T47D (cell line): ENCODE results near the gene SCRT2.
"Not testable (repeated sequence)": the region's sequence is repeated elsewhere in the genome, so short reads cannot be mapped to it uniquely, and the experiment has no call there.

ENCODE experiments used
- DNase-seq, 2 experiments: peaks; one replicate each; pipeline versions ENCODE4 v3.0.0 to v3.0.0-alpha.2; 2011 to 2012; ENCODE audit warnings: low read depth in 1 of 2, low spot score in 1 of 2
- JUND ChIP-seq: IDR thresholded peaks from 2 replicates; pipeline ENCODE4 v1.6.1; 2012; ENCODE audit warnings: low read depth
- in situ Hi-C: cut with HindIII; loops from 2 replicates; pipeline ENCODE4 v1.10.0; 2016; ENCODE audit warnings: low sequenced_read_pairs, low pct_unique_long_range_greater_than_20kb

SCRT2 gene

GRCh38 chr20:697826-698225 is 22.2 kb upstream of the SCRT2 start:
- no peak for TF ChIP-seq JUND
- in situ Hi-C loops, result no loop called here
- no peak for DNase-seq

- DNase-seq, result no peak
- TF ChIP-seq JUND, result no peak
- in situ Hi-C loops, result no loop called here
These were observed 19.7 kb upstream of the SCRT2 start for GRCh38 chr20:695165-695866.

GRCh38 chr20:694496-694895 is 18.9 kb upstream of the SCRT2 start:
- no peak for DNase-seq
- no peak for TF ChIP-seq JUND
- in situ Hi-C loops, result no loop called here

GRCh38 chr20:693786-694185 is 18.2 kb upstream of the SCRT2 start:
- in situ Hi-C loops, DNase-seq: not testable (repeated sequence)

GRCh38 chr20:692044-692443 is 16.4 kb upstream of the SCRT2 start:
- TF ChIP-seq JUND, result no peak
- in situ Hi-C loops, result no loop called here
- no peak for DNase-seq

GRCh38 chr20:689947-690346 is 14.3 kb upstream of the SCRT2 start:
- DNase-seq, result no peak
- in situ Hi-C loops, result no loop called here
- no peak for TF ChIP-seq JUND

GRCh38 chr20:689348-689747 is 13.7 kb upstream of the SCRT2 start:
- no peak for TF ChIP-seq JUND
- in situ Hi-C loops, result no loop called here

GRCh38 chr20:688809-689212 is 13.2 kb upstream of the SCRT2 start:
- in situ Hi-C loops, result no loop called here
- no peak for TF ChIP-seq JUND
- no peak for DNase-seq

More at GRCh38 chr20:689348-689747, 13.7 kb upstream of the SCRT2 start:
- DNase-seq, result no peak

GRCh38 chr20:687468-688203 is 12.0 kb upstream of the SCRT2 start:
- no peak for DNase-seq
- in situ Hi-C loops, result no loop called here
- no peak for TF ChIP-seq JUND

- TF ChIP-seq JUND, result no peak
- no peak for DNase-seq
- in situ Hi-C loops, result no loop called here
These were observed 9.2 kb upstream of the SCRT2 start for GRCh38 chr20:684676-685319.

- in situ Hi-C loops, result no loop called here
- no peak for TF ChIP-seq JUND
- DNase-seq, result no peak
These were observed 6.5 kb upstream of the SCRT2 start for GRCh38 chr20:682123-682522.

- in situ Hi-C loops, result no loop called here
- no peak for TF ChIP-seq JUND
- no peak for DNase-seq
These were observed 5.1 kb upstream of the SCRT2 start for GRCh38 chr20:680638-681187.

GRCh38 chr20:677957-678356 is 2.4 kb upstream of the SCRT2 start:
- TF ChIP-seq JUND, result no peak
- DNase-seq, result no peak
- in situ Hi-C loops, result no loop called here
